ENCODE measurements around the gene GPR85. TPM values are rescaled to one million over a fixed set of nuclear protein-coding genes. Genes with fewer than 3 reads are reported as not detected.

The GPR85 gene
- total and polyA plus RNA-seq, 7 donors: 0.09 to 0.19 (median 0.17) TPM; not detected in 3

- Histone ChIP-seq H3K27ac (no peak overlapping the region), H3K36me3 (ENCODE audit: insufficient read depth in 1 of 2, low read depth in 1 of 2) (no peaks in the 10 kb centered on the region), H3K9me3 (no peaks in the 10 kb centered on the region), H3K4me1 (no peaks in the 10 kb centered on the region), H3K27me3 (ENCODE audit: insufficient read depth in 3 of 3, low read length in 2 of 3) (no peaks in the 10 kb centered on the region), H3K4me3 (no peak overlapping the region)
- ATAC-seq (no peak), DNase-seq (no peak)
- intact Hi-C loops (cut with DNase I): no loop called here
- TF ChIP-seq, protein P1, sequence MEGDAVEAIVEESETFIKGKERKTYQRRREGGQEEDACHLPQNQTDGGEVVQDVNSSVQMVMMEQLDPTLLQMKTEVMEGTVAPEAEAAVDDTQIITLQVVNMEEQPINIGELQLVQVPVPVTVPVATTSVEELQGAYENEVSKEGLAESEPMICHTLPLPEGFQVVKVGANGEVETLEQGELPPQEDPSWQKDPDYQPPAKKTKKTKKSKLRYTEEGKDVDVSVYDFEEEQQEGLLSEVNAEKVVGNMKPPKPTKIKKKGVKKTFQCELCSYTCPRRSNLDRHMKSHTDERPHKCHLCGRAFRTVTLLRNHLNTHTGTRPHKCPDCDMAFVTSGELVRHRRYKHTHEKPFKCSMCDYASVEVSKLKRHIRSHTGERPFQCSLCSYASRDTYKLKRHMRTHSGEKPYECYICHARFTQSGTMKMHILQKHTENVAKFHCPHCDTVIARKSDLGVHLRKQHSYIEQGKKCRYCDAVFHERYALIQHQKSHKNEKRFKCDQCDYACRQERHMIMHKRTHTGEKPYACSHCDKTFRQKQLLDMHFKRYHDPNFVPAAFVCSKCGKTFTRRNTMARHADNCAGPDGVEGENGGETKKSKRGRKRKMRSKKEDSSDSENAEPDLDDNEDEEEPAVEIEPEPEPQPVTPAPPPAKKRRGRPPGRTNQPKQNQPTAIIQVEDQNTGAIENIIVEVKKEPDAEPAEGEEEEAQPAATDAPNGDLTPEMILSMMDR (IDR thresholded peaks at IDR 0.05): no peak
Observed at GRCh38 chr7:113040849-113041248, 45.8 kb downstream of the GPR85 start.

DNA sequence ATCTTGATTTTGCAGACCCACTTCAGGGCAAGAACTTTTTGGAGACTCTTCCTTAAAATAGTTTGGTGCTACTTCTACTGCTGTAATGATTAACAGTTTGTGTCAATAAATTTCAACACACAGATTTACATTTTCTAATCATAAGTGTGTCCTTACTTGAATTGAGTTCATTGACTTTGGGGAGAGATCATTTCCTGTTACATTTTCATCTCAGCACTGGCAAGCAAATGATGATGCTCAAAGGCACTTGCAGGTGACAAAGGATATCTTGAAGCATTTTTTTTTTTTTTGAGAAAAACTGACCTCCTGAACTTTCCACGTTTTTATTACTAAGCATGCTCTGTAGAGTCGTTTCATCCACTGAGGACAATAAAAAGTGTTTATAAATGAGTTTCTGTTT, 52.7 kb downstream of the GPR85 start:
- ATAC-seq (no peak), DNase-seq (no peak)
- Histone ChIP-seq H3K36me3 (ENCODE audit: insufficient read depth in 1 of 2, low read depth in 1 of 2) (no peaks in the 10 kb centered on the region), H3K27ac (no peak overlapping the region), H3K4me1 (no peaks in the 10 kb centered on the region), H3K27me3 (ENCODE audit: insufficient read depth in 3 of 3, low read length in 2 of 3) (no peaks in the 10 kb centered on the region), H3K9me3 (no peaks in the 10 kb centered on the region), H3K4me3 (no peak overlapping the region)
- WGBS, 3 donors: 24 to 25% (median 24%) methylated on average over 2 of the region's 2 CpGs
- TF ChIP-seq, protein P1 (IDR thresholded peaks at IDR 0.05): no peak
- intact Hi-C loops (cut with DNase I): no loop called here

Other genes with a start within 250 kb of the GPR85 start
- gene SMIM30, start 31.7 kb upstream of the GPR85 start, total RNA-seq: 10 to 100 TPM; 60.9 to 72.1 (median 65.6) TPM
- gene SMIM30, start 31.7 kb upstream of the GPR85 start, polyA plus RNA-seq: 100 to 1,000 TPM in 1 of 3 donors, 10 to 100 TPM in 2; 56.2 to 115 (median 77.2) TPM